ENCODE measurements around the gene PSMA5. TPM values are rescaled to one million over a fixed set of nuclear protein-coding genes. Genes with fewer than 3 reads are reported as not detected.

Gene PSMA5
- polyA plus RNA-seq, 1 donor (not counting 4 experiments of a cell fraction or from before 2014, with no cell fraction given), result 150 TPM

GRCh38 chr1:109438798-109439297 lies 12.6 kb upstream of the PSMA5 start:
- no peaks in the 10 kb centered on the region for H3K9me3 ChIP-seq (ENCODE audit: control insufficient read depth, low read depth, low read length)
- FAIRE-seq (no peak), DNase-seq (ENCODE audit: low read depth, low spot score) (no peak)
- H4K20me1 ChIP-seq (ENCODE audit: control insufficient read depth, extremely low read depth, insufficient read depth, low read length), result no peaks in the 10 kb centered on the region
- H3K4me2 ChIP-seq (ENCODE audit: control insufficient read depth, extremely low read depth, insufficient read depth, low read depth, low read length), result no peak overlapping the region
- H3K9ac ChIP-seq (ENCODE audit: control insufficient read depth, extremely low read depth, insufficient read depth, low read length), result no peak overlapping the region
- no peak overlapping the region for H3K27ac ChIP-seq (ENCODE audit: control insufficient read depth, insufficient read depth, low read length)
- no peaks in the 10 kb centered on the region for H3K4me1 ChIP-seq (ENCODE audit: control insufficient read depth, extremely low read depth, insufficient read depth, low read length)
- peaks cover 16% of the 10 kb centered on the region for H3K27me3 ChIP-seq (ENCODE audit: control insufficient read depth, extremely low read depth, insufficient read depth, low read length)
- no peaks in the 10 kb centered on the region for H3K9me1 ChIP-seq (ENCODE audit: control insufficient read depth, extremely low read depth, insufficient read depth, low read length)
- dilution Hi-C loops (cut with MboI; ENCODE audit: extremely low pct_ligation_motif_present, low sequenced_read_pairs), result no loop called here
- no peak for TF ChIP-seq CTCF (optimal IDR thresholded peaks at IDR 0.05 in 1 of 3, IDR thresholded peaks at IDR 0.05 in 1 of 3, conservative IDR thresholded peaks at IDR 0.05 in 1 of 3; ENCODE audit: extremely low read depth in 1 of 3, insufficient read depth in 2 of 3, low read length in 3 of 3)
- TF ChIP-seq EZH2 (IDR thresholded peaks at IDR 0.05; ENCODE audit: low read length), result no peak
- H3K79me2 ChIP-seq (ENCODE audit: control insufficient read depth, insufficient read depth, low read length), result no peaks in the 10 kb centered on the region
- H3K4me3 ChIP-seq (ENCODE audit: control insufficient read depth in 2 of 3, extremely low read depth in 1 of 3, insufficient read depth in 2 of 3, low read depth in 1 of 3, low read length in 3 of 3), result no peak overlapping the region
- H2AFZ ChIP-seq (ENCODE audit: control insufficient read depth, low read length), result no peak overlapping the region
- H3K36me3 ChIP-seq (ENCODE audit: control insufficient read depth in 2 of 2, extremely low read depth in 1 of 2, insufficient read depth in 2 of 2, low read length in 2 of 2), result no peaks in the 10 kb centered on the region

GRCh38 chr1:109434484-109434883 lies 8.2 kb upstream of the PSMA5 start:
- Histone ChIP-seq H3K4me3 (ENCODE audit: control insufficient read depth in 2 of 3, extremely low read depth in 1 of 3, insufficient read depth in 2 of 3, low read depth in 1 of 3, low read length in 3 of 3) (no peak overlapping the region), H3K27me3 (ENCODE audit: control insufficient read depth, extremely low read depth, insufficient read depth, low read length) (no peaks in the 10 kb centered on the region), H3K4me2 (ENCODE audit: control insufficient read depth, extremely low read depth, insufficient read depth, low read depth, low read length) (no peak overlapping the region), H3K4me1 (ENCODE audit: control insufficient read depth, extremely low read depth, insufficient read depth, low read length) (no peaks in the 10 kb centered on the region), H3K9me3 (ENCODE audit: control insufficient read depth, low read depth, low read length) (no peaks in the 10 kb centered on the region), H4K20me1 (ENCODE audit: control insufficient read depth, extremely low read depth, insufficient read depth, low read length) (no peaks in the 10 kb centered on the region), H2AFZ (ENCODE audit: control insufficient read depth, low read length) (no peak overlapping the region), H3K9me1 (ENCODE audit: control insufficient read depth, extremely low read depth, insufficient read depth, low read length) (no peaks in the 10 kb centered on the region), H3K27ac (ENCODE audit: control insufficient read depth, insufficient read depth, low read length) (no peak overlapping the region), H3K9ac (ENCODE audit: control insufficient read depth, extremely low read depth, insufficient read depth, low read length) (no peak overlapping the region), H3K36me3 (ENCODE audit: control insufficient read depth in 2 of 2, extremely low read depth in 1 of 2, insufficient read depth in 2 of 2, low read length in 2 of 2) (no peaks in the 10 kb centered on the region), H3K79me2 (ENCODE audit: control insufficient read depth, insufficient read depth, low read length) (no peaks in the 10 kb centered on the region)
- dilution Hi-C loops (cut with MboI; ENCODE audit: extremely low pct_ligation_motif_present, low sequenced_read_pairs), result no loop called here
- DNase-seq (ENCODE audit: low read depth, low spot score) (no peak), FAIRE-seq (no peak)
- TF ChIP-seq EZH2 (IDR thresholded peaks at IDR 0.05; ENCODE audit: low read length) (no peak), CTCF (optimal IDR thresholded peaks at IDR 0.05 in 1 of 3, IDR thresholded peaks at IDR 0.05 in 1 of 3, conservative IDR thresholded peaks at IDR 0.05 in 1 of 3; ENCODE audit: extremely low read depth in 1 of 3, insufficient read depth in 2 of 3, low read length in 3 of 3) (no peak)
